GM06990 (cell line): ENCODE results near the gene CCDC190.

Experiments
- DNase-seq: peaks from one replicate; pipeline ENCODE4 v3.0.0-alpha.2; 2011; ENCODE audit not compliant: insufficient read length; ENCODE audit errors: extremely low read depth
- H3K27me3 ChIP-seq: replicated peaks from 2 replicates; pipeline ENCODE4 v1.6.0; 2011; ENCODE audit warnings: low read length; ENCODE audit not compliant: control insufficient read depth, insufficient read depth
- H3K36me3 ChIP-seq: 2 replicates; pipeline ENCODE4 v1.5.1; 2011; ENCODE audit warnings: low read length; ENCODE audit not compliant: control insufficient read depth, insufficient read depth
- H3K4me3 ChIP-seq: replicated peaks from 2 replicates; pipeline ENCODE4 v1.5.1; 2011; ENCODE audit warnings: low read depth, mild to moderate bottlenecking, control low read depth, low read length
- CTCF ChIP-seq: IDR thresholded peaks from 2 replicates; pipeline ENCODE4 v1.5.1; 2011; ENCODE audit warnings: low read length, control low read depth, mild to moderate bottlenecking, inconsistent platforms; ENCODE audit not compliant: insufficient read depth, poor library complexity, severe bottlenecking

Gene CCDC190

GRCh38 chr1:162854245-162854882 is 6.6 kb downstream of the CCDC190 start:
- peak; percentile 74 for TF ChIP-seq CTCF
- no peak overlapping the region for H3K4me3 ChIP-seq
- no peaks in the 10 kb centered on the region for H3K27me3 ChIP-seq
- no peak for DNase-seq
- no peaks in the 10 kb centered on the region for H3K36me3 ChIP-seq

GRCh38 chr1:162851341-162851740 is 9.6 kb downstream of the CCDC190 start:
- Histone ChIP-seq H3K4me3 (no peak overlapping the region), H3K27me3 (no peaks in the 10 kb centered on the region), H3K36me3 (no peaks in the 10 kb centered on the region)
- TF ChIP-seq CTCF = no peak
- no peak for DNase-seq

GRCh38 chr1:162849711-162850110 is 11.3 kb downstream of the CCDC190 start:
- no peaks in the 10 kb centered on the region for H3K27me3 ChIP-seq
- no peak overlapping the region for H3K4me3 ChIP-seq
- DNase-seq = no peak
- H3K36me3 ChIP-seq = no peaks in the 10 kb centered on the region
- TF ChIP-seq CTCF = no peak

- DNase-seq = peak; percentile 16
- H3K36me3 ChIP-seq = no peaks in the 10 kb centered on the region
Measured at GRCh38 chr1:162847839-162848453, 13.0 kb downstream of the CCDC190 start.

GRCh38 chr1:162846256-162847212 is 14.4 kb downstream of the CCDC190 start:
- H3K36me3 ChIP-seq = no peaks in the 10 kb centered on the region

More at GRCh38 chr1:162847839-162848453, 13.0 kb downstream of the CCDC190 start:
- TF ChIP-seq CTCF = peak; percentile 88
- Histone ChIP-seq H3K4me3 (no peak overlapping the region), H3K27me3 (no peaks in the 10 kb centered on the region; the same call in 1 of the 2 replicates)

More at GRCh38 chr1:162846256-162847212, 14.4 kb downstream of the CCDC190 start:
- Histone ChIP-seq H3K27me3 (no peaks in the 10 kb centered on the region; the same call in 1 of the 2 replicates), H3K4me3 (no peak overlapping the region)
- TF ChIP-seq CTCF = no peak
- DNase-seq = no peak
